ENCODE results near the gene ABLIM3.

GRCh38 chr5:149288436-149288835 lies 147.1 kb downstream of the ABLIM3 start:
- TF ChIP-seq EP300 (IDR thresholded peaks at IDR 0.05): no peak
- no peak for TF ChIP-seq POLR2A (IDR thresholded peaks at IDR 0.05)
- peak; percentile 26 for TF ChIP-seq POLR2AphosphoS5 (IDR thresholded peaks at IDR 0.05)
- no peak for TF ChIP-seq CTCF (IDR thresholded peaks at IDR 0.05)

Measured in gastroesophageal sphincter (tissue), 3 donors.